Measurements from ENCODE around the gene FXYD3.

DNA sequence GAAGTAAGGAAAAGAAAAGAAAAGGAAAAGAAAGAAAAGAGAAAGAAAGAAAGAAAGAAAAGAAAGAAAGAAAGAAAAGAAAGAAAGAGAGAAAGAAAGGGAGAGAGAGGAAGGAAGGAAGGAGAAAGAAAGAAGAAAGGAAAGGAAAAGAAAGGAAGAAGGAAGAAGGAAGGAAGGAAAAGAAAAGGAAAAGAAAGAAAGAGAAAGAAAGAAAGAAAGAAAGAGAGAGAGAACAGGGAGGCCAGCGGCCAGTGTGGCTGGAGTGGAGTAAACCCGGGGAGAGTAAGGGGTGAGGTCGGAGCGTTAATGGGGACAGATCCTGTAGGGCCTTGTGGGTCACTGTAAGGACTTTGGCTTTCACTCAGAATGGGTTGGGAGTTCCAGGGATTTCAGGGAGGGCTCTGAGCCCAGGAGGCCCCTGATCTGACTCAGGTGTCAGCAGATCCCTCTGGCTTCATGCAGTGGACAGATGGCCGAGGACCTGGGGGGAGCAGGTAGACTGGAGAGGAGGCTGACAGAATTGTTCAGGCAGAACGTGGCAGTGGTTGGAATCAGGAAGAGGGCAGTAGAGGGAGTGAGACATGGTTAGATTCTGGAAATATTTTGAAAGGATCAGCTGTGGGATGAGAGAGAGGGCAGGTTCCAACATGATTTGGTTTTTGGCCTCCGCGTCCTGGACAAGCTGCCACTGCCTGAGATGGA lies 19.8 kb upstream of the FXYD3 start:
- TF ChIP-seq CTCF (IDR thresholded peaks at IDR 0.05), result no peak
- no peak for TF ChIP-seq POLR2AphosphoS5 (IDR thresholded peaks at IDR 0.05)
